ENCODE results near the gene RPL28. TPM values are rescaled to one million over a fixed set of nuclear protein-coding genes. Genes with fewer than 3 reads are reported as not detected.

Gene RPL28
- total RNA-seq, 1 donor from 2014 or later, result 1,343 TPM

GRCh38 chr19:55377356-55378131 lies 8.2 kb upstream of the RPL28 start:
- no peak for DNase-seq (ENCODE audit: low spot score)
- Mint-ChIP-seq H3K9me3 (ENCODE audit: low read depth) (no peaks in the 10 kb centered on the region), H3K27me3 (ENCODE audit: low read depth) (no peaks in the 10 kb centered on the region), H3K36me3 (ENCODE audit: low read depth) (no peaks in the 10 kb centered on the region), H3K4me3 (ENCODE audit: unreplicated experiment) (no peak overlapping the region), H3K27ac (ENCODE audit: unreplicated experiment) (no peak overlapping the region), H3K4me1 (ENCODE audit: low read depth) (peaks cover 7% of the 10 kb centered on the region)
- TF ChIP-seq CTCF (IDR thresholded peaks at IDR 0.05), result no peak

DNA sequence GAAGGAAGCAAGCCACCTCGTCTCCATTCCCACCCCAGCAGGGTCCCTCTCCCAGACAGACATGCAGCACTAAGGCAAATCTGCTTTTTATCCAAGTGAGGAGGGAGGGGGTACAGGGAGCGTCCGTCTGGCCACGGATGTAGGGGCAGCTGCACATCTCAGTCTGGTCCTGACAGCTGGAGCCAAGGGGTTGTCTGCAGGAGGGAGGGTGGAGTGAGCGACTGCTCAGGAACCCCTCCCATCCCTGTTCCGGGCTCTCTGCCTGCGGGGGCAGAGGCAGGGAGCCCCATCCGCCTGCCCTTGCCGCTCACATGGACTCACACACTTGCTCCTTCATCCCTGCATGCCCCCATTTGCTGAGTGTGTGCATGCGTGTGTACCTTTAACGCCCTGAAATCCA lies 6.6 kb upstream of the RPL28 start:
- no peak overlapping the region for H3K27ac Mint-ChIP-seq (ENCODE audit: unreplicated experiment)
- no peak for TF ChIP-seq CTCF (IDR thresholded peaks at IDR 0.05)
- no peaks in the 10 kb centered on the region for H3K36me3 Mint-ChIP-seq (ENCODE audit: low read depth)
- no peaks in the 10 kb centered on the region for H3K27me3 Mint-ChIP-seq (ENCODE audit: low read depth)
- peaks cover 3% of the 10 kb centered on the region for H3K4me1 Mint-ChIP-seq (ENCODE audit: low read depth)
- DNase-seq (ENCODE audit: low spot score), result no peak
- H3K4me3 Mint-ChIP-seq (ENCODE audit: unreplicated experiment), result no peak overlapping the region
- no peaks in the 10 kb centered on the region for H3K9me3 Mint-ChIP-seq (ENCODE audit: low read depth)

DNA sequence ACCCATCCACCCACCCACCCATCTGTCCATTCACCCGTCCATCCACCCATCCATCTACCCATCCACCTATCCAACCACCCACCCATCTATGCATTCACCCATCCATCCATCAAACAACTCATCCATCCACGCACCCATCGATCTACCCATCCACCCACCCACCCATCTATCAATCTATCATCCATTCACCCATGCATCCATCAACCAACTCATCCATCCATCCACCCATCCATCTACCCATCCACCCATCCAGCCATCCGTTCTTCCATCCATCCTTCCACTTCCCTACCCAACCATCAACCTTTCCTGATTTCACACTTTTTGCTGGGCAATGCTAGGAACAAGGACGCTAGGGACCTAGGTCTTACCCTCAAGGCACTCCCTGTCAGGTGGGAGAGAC lies 3.7 kb upstream of the RPL28 start:
- no peaks in the 10 kb centered on the region for H3K27me3 Mint-ChIP-seq (ENCODE audit: low read depth)
- no peak overlapping the region for H3K4me3 Mint-ChIP-seq (ENCODE audit: unreplicated experiment)
- peaks cover 7% of the 10 kb centered on the region for H3K36me3 Mint-ChIP-seq (ENCODE audit: low read depth)
- H3K27ac Mint-ChIP-seq (ENCODE audit: unreplicated experiment), result no peak overlapping the region
- DNase-seq (ENCODE audit: low spot score), result no peak
- no peaks in the 10 kb centered on the region for H3K9me3 Mint-ChIP-seq (ENCODE audit: low read depth)
- TF ChIP-seq CTCF (IDR thresholded peaks at IDR 0.05), result no peak
- H3K4me1 Mint-ChIP-seq (ENCODE audit: low read depth), result peaks cover 21% of the 10 kb centered on the region

DNA sequence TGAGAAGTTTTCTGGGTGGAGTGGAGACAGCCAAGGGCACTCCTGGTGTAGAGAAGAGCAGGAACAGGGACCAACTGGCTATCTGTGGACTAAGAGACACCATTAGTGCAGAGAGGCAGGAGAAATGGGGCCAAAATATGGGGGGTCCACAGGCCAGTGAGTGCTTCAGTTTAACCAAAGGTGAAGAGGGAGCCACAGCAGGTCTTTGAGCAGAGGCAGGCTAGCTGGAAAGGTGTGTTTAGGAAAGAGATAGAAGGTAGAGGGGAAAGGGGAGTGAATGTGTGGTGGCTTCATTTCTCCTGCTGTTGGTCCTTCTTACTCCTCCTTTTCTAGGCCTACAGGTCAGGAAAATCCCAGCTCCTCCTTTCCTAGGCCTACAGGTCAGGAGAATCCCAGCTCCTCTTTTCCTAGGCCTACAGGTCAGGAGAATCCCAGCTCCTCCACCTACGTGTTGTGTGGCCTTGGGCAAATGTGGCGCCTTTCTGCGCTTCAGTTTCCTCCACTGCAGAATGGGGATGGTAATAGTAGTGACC lies 3.1 kb upstream of the RPL28 start:
- H3K27ac Mint-ChIP-seq (ENCODE audit: unreplicated experiment), result no peak overlapping the region
- H3K36me3 Mint-ChIP-seq (ENCODE audit: low read depth), result peaks cover 13% of the 10 kb centered on the region
- no peak for TF ChIP-seq CTCF (IDR thresholded peaks at IDR 0.05)
- H3K27me3 Mint-ChIP-seq (ENCODE audit: low read depth), result no peaks in the 10 kb centered on the region
- peaks cover 27% of the 10 kb centered on the region for H3K4me1 Mint-ChIP-seq (ENCODE audit: low read depth)
- DNase-seq (ENCODE audit: low spot score), result no peak
- peak overlapping the region; percentile 39 for H3K4me3 Mint-ChIP-seq (ENCODE audit: unreplicated experiment)
- H3K9me3 Mint-ChIP-seq (ENCODE audit: low read depth), result no peaks in the 10 kb centered on the region

GRCh38 chr19:55383279-55384130 lies 2.2 kb upstream of the RPL28 start:
- Mint-ChIP-seq H3K27me3 (ENCODE audit: low read depth) (no peaks in the 10 kb centered on the region), H3K4me3 (ENCODE audit: unreplicated experiment) (peak overlapping the region; percentile 66), H3K9me3 (ENCODE audit: low read depth) (no peaks in the 10 kb centered on the region), H3K27ac (ENCODE audit: unreplicated experiment) (peak overlapping the region; percentile 66), H3K36me3 (ENCODE audit: low read depth) (peaks cover 16% of the 10 kb centered on the region), H3K4me1 (ENCODE audit: low read depth) (peaks cover 34% of the 10 kb centered on the region)
- no peak for DNase-seq (ENCODE audit: low spot score)
- peak; percentile 64 for TF ChIP-seq CTCF (IDR thresholded peaks at IDR 0.05)
